Measurements from ENCODE around the gene C20orf202. TPM values are rescaled to one million over a fixed set of nuclear protein-coding genes. Genes with fewer than 3 reads are reported as not detected.

The C20orf202 gene
- total RNA-seq, 1 donor from 2014 or later: 0.92 TPM

DNA sequence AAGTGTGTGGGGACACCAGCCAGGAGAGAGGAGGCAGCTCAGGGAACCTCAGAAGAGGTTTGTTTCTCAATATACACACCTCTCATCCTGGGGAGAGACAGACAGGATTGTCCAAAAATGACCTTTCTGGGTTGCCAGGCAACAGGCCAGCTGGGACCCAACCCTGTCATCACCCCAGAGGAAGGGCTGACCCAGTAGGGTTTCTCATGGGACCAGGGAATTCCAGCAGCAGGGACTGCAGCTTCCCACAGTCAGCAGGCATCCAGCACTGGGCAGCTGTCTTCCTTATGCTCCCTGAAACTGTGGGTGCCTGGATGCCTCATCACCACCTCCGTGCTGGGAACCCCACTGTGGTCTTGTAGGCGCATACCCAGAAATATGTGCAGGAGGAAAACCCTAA is 1.3 kb downstream of the C20orf202 start:
- Mint-ChIP-seq H3K27me3 (ENCODE audit: unreplicated experiment) (peaks cover 5% of the 10 kb centered on the region), H3K4me3 (ENCODE audit: unreplicated experiment) (no peak overlapping the region), H3K9me3 (ENCODE audit: unreplicated experiment) (no peaks in the 10 kb centered on the region), H3K36me3 (ENCODE audit: low read depth, unreplicated experiment) (no peaks in the 10 kb centered on the region), H3K27ac (ENCODE audit: unreplicated experiment) (no peak overlapping the region), H3K4me1 (ENCODE audit: unreplicated experiment) (peaks cover 26% of the 10 kb centered on the region)
- no peak for DNase-seq (ENCODE audit: low spot score)
- TF ChIP-seq, protein P1, sequence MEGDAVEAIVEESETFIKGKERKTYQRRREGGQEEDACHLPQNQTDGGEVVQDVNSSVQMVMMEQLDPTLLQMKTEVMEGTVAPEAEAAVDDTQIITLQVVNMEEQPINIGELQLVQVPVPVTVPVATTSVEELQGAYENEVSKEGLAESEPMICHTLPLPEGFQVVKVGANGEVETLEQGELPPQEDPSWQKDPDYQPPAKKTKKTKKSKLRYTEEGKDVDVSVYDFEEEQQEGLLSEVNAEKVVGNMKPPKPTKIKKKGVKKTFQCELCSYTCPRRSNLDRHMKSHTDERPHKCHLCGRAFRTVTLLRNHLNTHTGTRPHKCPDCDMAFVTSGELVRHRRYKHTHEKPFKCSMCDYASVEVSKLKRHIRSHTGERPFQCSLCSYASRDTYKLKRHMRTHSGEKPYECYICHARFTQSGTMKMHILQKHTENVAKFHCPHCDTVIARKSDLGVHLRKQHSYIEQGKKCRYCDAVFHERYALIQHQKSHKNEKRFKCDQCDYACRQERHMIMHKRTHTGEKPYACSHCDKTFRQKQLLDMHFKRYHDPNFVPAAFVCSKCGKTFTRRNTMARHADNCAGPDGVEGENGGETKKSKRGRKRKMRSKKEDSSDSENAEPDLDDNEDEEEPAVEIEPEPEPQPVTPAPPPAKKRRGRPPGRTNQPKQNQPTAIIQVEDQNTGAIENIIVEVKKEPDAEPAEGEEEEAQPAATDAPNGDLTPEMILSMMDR (IDR thresholded peaks at IDR 0.05; ENCODE audit: unreplicated experiment): no peak

DNA sequence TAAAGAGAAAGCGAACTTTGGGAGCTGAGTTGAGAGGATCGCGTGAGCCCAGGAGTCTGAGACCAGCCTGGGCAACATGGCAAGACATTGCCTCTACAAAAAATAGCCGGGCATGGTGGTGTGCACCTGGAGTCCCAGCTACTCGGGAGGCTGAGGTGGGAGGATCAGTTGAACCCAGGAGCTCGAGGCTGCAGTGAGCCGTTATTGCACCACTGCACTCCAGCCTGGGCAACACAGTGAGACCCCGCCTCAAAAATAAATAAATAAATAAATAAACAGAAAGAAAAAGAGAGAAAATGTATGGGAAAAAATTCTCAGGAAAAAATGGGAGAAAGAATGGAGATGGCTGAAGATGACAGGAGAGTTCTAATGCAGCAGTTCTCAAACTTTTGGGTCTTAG is 2.5 kb downstream of the C20orf202 start:
- no peaks in the 10 kb centered on the region for H3K9me3 Mint-ChIP-seq (ENCODE audit: unreplicated experiment)
- no peak overlapping the region for H3K27ac Mint-ChIP-seq (ENCODE audit: unreplicated experiment)
- peaks cover 1% of the 10 kb centered on the region for H3K27me3 Mint-ChIP-seq (ENCODE audit: unreplicated experiment)
- peaks cover 17% of the 10 kb centered on the region for H3K4me1 Mint-ChIP-seq (ENCODE audit: unreplicated experiment)
- H3K36me3 Mint-ChIP-seq (ENCODE audit: low read depth, unreplicated experiment): no peaks in the 10 kb centered on the region
- DNase-seq (ENCODE audit: low spot score): no peak
- no peak overlapping the region for H3K4me3 Mint-ChIP-seq (ENCODE audit: unreplicated experiment)
- TF ChIP-seq, protein P1 (IDR thresholded peaks at IDR 0.05; ENCODE audit: unreplicated experiment): no peak

DNA sequence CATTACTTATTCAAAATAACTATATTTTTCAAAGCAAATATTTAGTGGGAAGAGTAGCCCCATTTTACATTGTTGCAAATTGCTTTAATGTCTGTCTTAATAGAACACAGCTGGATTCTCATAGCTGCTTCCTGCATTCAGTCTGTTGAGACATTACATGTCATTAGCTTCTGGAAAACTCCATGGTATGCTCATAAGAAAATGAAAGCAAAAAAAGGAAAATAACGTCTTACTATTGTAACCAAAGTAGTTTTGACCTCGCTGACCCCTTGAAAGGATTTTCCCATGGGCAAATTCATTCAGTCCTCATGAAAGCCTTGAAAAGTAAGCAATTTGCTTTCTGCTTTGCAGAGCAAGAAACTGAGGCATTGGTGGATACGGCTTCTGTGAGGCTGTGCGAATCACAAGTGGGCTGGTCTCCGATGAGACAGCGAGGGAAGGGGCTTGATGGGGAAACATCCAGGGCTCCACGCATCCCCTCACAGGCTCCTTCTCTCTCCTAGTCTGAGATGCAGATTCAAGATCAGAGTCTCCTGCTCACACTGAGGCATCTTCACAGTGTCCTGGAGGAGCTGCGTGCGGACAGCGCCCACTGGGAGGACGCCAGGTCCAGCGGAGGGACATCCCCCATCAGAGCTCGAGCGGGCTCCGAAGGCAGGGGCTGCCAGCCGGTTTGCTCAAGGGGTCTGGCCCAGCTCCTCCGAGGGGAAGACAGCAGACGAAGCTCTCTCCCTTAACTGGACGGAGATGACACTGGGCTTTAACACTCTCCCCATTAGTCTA is 3.3 kb downstream of the C20orf202 start:
- DNase-seq (ENCODE audit: low spot score): no peak
- H3K9me3 Mint-ChIP-seq (ENCODE audit: unreplicated experiment): no peaks in the 10 kb centered on the region
- H3K4me1 Mint-ChIP-seq (ENCODE audit: unreplicated experiment): peaks cover 17% of the 10 kb centered on the region
- peaks cover 1% of the 10 kb centered on the region for H3K27me3 Mint-ChIP-seq (ENCODE audit: unreplicated experiment)
- H3K4me3 Mint-ChIP-seq (ENCODE audit: unreplicated experiment): no peak overlapping the region
- H3K36me3 Mint-ChIP-seq (ENCODE audit: low read depth, unreplicated experiment): no peaks in the 10 kb centered on the region
- no peak overlapping the region for H3K27ac Mint-ChIP-seq (ENCODE audit: unreplicated experiment)
- TF ChIP-seq, protein P1 (IDR thresholded peaks at IDR 0.05; ENCODE audit: unreplicated experiment): no peak

DNA sequence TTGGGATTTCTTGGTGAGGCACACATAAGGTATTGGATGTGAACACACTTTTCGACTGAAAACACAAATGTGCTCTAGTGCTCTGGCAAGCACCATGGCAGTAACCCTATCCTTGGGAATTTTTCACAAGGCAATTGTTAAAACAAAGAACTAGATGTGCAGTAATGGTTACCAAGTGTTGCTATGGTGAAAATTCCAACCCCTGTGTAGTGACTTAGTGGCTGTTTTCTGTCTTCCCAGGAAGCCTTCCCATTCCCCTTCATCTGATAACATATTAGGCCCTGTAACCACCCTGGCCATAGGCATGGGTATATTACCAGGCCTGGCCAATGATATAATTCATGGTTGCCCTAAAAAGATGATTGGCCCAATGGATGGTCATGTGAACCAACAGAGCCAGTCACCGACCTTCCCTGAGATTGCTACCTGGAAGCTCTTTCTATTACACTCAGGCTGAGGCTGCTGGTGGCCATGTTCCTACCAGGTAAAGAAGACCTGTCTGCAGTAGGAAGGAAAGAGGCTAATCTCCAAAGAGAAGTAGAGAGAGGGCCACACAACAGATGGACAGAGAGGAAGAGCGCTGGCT is 4.1 kb downstream of the C20orf202 start:
- H3K9me3 Mint-ChIP-seq (ENCODE audit: unreplicated experiment): no peaks in the 10 kb centered on the region
- no peak overlapping the region for H3K4me3 Mint-ChIP-seq (ENCODE audit: unreplicated experiment)
- no peak overlapping the region for H3K27ac Mint-ChIP-seq (ENCODE audit: unreplicated experiment)
- TF ChIP-seq, protein P1 (IDR thresholded peaks at IDR 0.05; ENCODE audit: unreplicated experiment): no peak
- peaks cover 1% of the 10 kb centered on the region for H3K27me3 Mint-ChIP-seq (ENCODE audit: unreplicated experiment)
- peaks cover 20% of the 10 kb centered on the region for H3K4me1 Mint-ChIP-seq (ENCODE audit: unreplicated experiment)
- no peaks in the 10 kb centered on the region for H3K36me3 Mint-ChIP-seq (ENCODE audit: low read depth, unreplicated experiment)
- DNase-seq (ENCODE audit: low spot score): no peak

All from endothelial cell (in vitro differentiated cells).